ENCODE data around the gene TCP10L. TPM values are rescaled to one million over a fixed set of nuclear protein-coding genes. Genes with fewer than 3 reads are reported as not detected.
A peak's percentile ranks its signal among the peaks of the same experiment; 100 is the strongest.

The TCP10L gene
- total and polyA plus RNA-seq, 5 experiments from 2014 or later = 0.33 to 0.91 (median 0.38) TPM; not detected in 1

DNA sequence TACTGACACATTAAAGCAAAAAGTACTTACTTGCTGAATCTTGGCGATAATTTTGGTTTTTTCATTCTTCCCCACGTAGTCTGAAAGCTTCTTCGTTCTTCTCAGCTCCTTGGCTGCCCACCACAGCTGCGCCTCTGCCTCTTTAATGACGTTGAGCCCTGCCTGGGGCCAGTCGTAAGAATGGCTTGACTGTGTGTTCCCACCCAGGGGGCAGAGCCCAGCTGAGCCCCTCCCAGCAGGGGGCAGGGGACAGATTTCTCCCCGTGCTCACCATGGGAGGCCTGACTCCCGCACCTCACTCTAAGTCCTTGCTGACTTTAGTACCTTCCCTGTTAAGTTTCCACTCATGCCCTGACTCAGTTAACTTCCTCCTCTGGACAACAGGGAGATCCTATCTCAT is 17.8 kb upstream of the TCP10L start:
- no peaks in the 10 kb centered on the region for H3K9me3 Mint-ChIP-seq
- no peak overlapping the region for H3K4me3 Mint-ChIP-seq
- H3K4me1 Mint-ChIP-seq = peaks cover 0 to 11% (median 7%) of the 10 kb centered on the region in 4 donors
- DNase-seq = no peak
- POLR2A ChIA-PET = no interaction called here
- H3K27ac Mint-ChIP-seq = no peak overlapping the region
- H3K36me3 Mint-ChIP-seq = peaks cover 9 to 87% (median 29%) of the 10 kb centered on the region in 3 donors
- no peaks in the 10 kb centered on the region for H3K27me3 Mint-ChIP-seq
- no peak for ATAC-seq

DNA sequence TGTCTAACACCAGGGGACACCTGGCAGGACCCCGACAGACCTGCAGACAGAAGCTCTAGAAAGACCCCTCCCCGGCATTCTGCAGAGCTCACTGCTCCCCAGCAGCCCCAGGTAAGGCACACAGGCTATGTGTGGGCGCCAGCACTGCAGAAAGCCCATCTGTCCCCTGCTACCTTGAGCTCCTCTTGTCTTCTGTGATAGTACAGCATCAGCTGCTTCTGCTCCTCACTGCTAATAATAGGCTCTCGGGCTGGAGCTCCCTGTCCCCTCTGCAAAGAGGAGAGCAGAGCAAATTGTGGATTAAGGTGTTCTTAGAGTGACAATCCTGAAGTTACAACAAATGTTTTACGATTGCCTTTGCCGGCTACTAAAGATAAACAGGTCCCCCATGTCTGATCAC is 16.8 kb upstream of the TCP10L start:
- H3K9me3 Mint-ChIP-seq = no peaks in the 10 kb centered on the region
- no peaks in the 10 kb centered on the region for H3K27me3 Mint-ChIP-seq
- H3K27ac Mint-ChIP-seq = no peak overlapping the region
- POLR2A ChIA-PET = no interaction called here
- H3K36me3 Mint-ChIP-seq = peaks cover 9 to 78% (median 29%) of the 10 kb centered on the region in 3 donors
- ATAC-seq (no peak), DNase-seq (no peak)
- H3K4me3 Mint-ChIP-seq = no peak overlapping the region
- peaks cover 0 to 11% (median 7%) of the 10 kb centered on the region in 4 donors for H3K4me1 Mint-ChIP-seq

DNA sequence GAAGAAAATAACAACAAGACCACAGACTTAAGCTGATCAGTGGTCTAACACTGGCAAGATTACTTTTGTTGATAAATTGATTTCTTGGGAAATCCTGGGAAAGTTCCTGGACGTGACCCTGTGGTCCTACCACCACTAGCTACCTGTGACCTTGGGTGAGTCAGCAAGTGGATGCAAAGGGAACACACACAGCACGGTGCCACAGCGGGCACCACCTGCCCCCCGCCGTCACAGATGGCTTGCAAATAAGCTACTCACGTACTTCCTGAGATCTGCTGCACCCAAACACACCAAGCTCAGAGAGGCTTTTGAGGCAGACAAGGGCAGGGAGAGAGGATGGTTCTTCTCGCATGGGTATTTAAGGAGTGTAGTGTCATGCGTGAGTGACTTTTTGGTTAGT is 14.2 kb upstream of the TCP10L start:
- Mint-ChIP-seq H3K4me1 (peaks cover 0 to 3% (median 1%) of the 10 kb centered on the region in 4 donors), H3K9me3 (no peaks in the 10 kb centered on the region), H3K4me3 (no peak overlapping the region), H3K27ac (peak overlapping the region in 1 of 10 donors; percentile 12), H3K27me3 (no peaks in the 10 kb centered on the region), H3K36me3 (peaks cover 0 to 58% (median 13%) of the 10 kb centered on the region in 3 donors)
- DNase-seq (no peak), ATAC-seq (no peak)
- POLR2A ChIA-PET = no interaction called here

DNA sequence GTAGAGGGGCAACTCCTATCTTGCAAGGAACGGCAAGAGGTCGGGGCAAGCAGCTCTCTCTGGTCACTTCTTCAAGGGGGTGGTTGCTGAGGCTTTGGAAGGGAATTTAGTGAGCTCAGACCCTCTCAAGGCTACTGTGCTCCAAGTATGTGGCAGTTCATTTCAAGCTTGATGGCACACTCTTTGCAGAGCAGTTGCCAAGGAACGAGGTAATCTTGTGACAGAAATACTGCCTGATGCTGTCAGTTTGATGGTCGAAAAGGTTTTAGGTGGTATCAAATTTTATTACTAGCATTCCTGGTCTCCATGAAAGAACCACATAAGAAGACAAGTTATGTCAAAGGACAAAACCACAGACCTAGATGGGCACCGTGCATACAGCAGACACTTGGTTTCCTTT is 13.8 kb upstream of the TCP10L start:
- Mint-ChIP-seq H3K4me3 (no peak overlapping the region), H3K27ac (no peak overlapping the region), H3K36me3 (peaks cover 0 to 54% (median 9%) of the 10 kb centered on the region in 3 donors), H3K4me1 (peaks cover 0 to 3% (median 1%) of the 10 kb centered on the region in 4 donors), H3K9me3 (no peaks in the 10 kb centered on the region), H3K27me3 (no peaks in the 10 kb centered on the region)
- DNase-seq = no peak
- POLR2A ChIA-PET = no interaction called here
- no peak for ATAC-seq

DNA sequence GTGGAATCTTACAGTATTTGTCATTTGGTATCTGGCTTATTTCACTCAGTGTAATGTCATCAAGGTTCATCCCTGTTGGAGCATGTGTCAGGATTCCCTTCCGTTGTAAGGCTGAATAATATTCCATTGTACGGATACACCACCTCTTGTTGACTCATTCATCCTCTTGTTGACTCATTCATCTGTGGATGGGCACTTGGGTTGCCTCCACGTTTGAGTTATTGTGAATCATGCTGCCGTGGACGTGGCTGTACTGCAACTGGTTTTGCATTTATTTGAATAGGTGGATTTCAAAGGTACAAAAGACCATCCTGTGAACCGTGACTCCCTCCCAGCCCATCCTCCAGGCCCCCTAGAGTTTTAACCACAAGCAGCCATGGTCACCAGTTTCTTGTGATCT is 11.9 kb upstream of the TCP10L start:
- ATAC-seq = no peak
- POLR2A ChIA-PET = no interaction called here
- Mint-ChIP-seq H3K36me3 (peaks cover 0 to 35% (median 0%) of the 10 kb centered on the region in 3 donors), H3K9me3 (no peaks in the 10 kb centered on the region), H3K27ac (peak overlapping the region in 7 of 10 donors; percentile 2 to 91 (median 13)), H3K4me3 (no peak overlapping the region), H3K27me3 (no peaks in the 10 kb centered on the region), H3K4me1 (peaks cover 0 to 1% (median 0%) of the 10 kb centered on the region in 4 donors)
- no peak for DNase-seq

DNA sequence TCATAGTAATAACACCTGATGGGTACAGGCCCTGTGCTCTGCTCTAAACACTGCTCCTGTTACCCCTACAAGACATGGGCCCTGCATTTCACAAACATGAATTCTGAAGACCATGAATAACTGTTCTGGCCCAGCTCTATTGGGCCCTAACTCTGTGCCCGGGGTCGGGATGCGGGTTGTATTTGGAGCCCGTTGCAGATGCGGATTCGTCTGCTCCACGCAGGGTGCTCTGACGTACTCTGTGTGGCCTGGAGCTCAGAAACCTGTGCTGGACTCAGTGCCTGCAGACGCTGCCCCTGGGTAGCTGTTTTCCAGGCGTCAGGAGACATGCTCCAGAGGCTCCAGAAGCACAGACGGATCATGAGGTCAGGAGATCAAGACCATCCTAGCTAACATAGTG is 10.1 kb upstream of the TCP10L start:
- Mint-ChIP-seq H3K36me3 (peaks cover 0 to 24% (median 0%) of the 10 kb centered on the region in 3 donors), H3K9me3 (no peaks in the 10 kb centered on the region), H3K27ac (peak overlapping the region in 1 of 10 donors; percentile 63), H3K4me3 (no peak overlapping the region), H3K4me1 (no peaks in the 10 kb centered on the region), H3K27me3 (no peaks in the 10 kb centered on the region)
- POLR2A ChIA-PET = no interaction called here
- DNase-seq = no peak
- ATAC-seq = no peak

DNA sequence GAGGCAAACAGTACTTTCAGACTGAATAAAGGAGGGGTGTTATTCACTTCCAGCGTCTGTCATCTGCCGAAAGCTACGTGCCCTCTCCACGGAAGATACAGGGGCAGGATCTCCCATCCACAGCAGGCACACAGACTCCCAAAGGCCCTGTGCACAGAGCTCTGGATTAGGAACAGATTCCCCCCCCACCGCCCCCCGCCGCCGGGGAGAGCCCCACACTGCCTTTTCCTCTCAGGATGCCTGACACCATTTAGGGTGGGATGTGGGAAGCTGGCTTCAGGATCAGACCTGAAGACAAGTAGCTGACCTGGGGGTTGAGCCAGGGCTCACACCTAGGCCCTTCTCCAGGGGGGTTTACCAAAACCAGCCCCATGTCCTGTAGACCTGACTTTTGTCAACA is 8.4 kb upstream of the TCP10L start:
- POLR2A ChIA-PET = no interaction called here
- Mint-ChIP-seq H3K4me1 (no peaks in the 10 kb centered on the region), H3K9me3 (no peaks in the 10 kb centered on the region), H3K27ac (no peak overlapping the region), H3K36me3 (peaks cover 0 to 11% (median 0%) of the 10 kb centered on the region in 3 donors), H3K4me3 (no peak overlapping the region), H3K27me3 (no peaks in the 10 kb centered on the region)
- DNase-seq (no peak), ATAC-seq (no peak)

DNA sequence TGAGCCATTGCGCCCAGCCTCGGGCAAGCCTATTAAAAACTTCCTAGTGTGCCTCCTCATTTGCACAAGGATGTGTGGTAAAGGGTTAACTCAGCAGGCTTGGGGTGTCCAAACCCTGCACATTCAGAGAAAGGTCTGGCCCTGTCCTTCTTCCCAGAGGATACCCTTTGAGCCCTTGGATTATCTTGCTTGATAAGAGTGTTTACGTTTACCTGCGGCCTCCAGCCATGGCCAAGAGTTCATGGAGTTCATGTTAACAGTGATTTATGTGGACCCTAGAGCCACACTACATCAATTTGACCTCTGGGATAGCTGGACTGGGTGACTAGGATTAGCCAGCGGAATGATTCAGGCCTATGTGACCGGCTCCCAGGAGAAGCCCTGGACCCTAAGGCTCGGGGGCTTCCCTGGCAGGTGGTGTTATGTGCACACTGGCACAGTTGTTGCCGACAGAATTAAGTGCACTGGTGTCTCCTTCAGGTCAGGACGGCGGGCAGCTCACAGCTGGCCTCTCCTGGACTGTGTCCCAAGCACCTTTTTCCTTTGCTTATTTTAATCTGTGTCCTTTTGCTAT is 7.7 kb upstream of the TCP10L start:
- ATAC-seq (no peak), DNase-seq (no peak)
- Mint-ChIP-seq H3K36me3 (peaks cover 0 to 6% (median 0%) of the 10 kb centered on the region in 3 donors), H3K27ac (peak overlapping the region in 1 of 10 donors; percentile 34), H3K9me3 (no peaks in the 10 kb centered on the region), H3K27me3 (no peaks in the 10 kb centered on the region), H3K4me3 (no peak overlapping the region), H3K4me1 (no peaks in the 10 kb centered on the region)
- POLR2A ChIA-PET = no interaction called here

DNA sequence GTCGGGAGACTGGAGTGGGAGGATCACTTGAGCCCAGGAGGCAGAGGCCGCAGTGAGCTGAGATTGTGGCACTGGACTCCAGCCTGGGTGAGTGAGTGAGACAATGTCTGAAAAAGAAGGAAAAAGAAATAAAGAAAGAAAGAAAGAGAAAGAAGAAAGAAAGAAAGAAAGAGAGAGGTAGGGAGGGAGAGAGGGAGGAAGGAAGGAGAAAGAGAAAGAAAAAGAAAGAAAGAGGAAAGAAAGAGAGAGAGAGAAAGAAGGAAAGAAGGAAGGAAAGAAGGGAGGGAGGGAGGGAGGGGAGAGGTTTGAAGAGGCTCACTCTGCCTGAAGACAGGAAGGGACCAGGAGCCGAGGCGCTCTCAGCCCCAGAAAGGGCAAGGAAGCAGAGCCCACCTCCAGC is 4.8 kb upstream of the TCP10L start:
- Mint-ChIP-seq H3K4me3 (no peak overlapping the region), H3K4me1 (no peaks in the 10 kb centered on the region), H3K27me3 (no peaks in the 10 kb centered on the region), H3K36me3 (no peaks in the 10 kb centered on the region), H3K27ac (peak overlapping the region in 2 of 10 donors; percentile 15 to 56), H3K9me3 (no peaks in the 10 kb centered on the region)
- no peak for ATAC-seq
- POLR2A ChIA-PET = no interaction called here
- DNase-seq = no peak

DNA sequence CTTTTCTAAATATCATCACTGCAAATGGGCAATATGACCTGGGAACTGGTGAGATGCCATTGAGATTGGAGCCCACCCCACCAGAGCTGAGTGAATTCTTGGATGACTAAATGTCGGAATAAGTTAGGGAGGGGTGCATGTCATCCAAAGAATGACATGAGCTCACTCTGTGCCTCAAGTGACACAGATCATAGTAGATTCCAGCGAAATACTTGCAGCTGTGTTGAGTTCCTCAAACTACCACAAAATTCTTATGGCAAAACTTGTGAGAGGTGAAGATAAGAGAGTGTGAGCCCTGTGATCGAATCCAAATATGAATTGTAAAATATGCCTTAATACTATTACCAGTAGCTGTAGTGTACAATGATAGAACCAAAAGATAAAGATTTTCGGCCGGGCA is 2.3 kb upstream of the TCP10L start:
- POLR2A ChIA-PET = no interaction called here
- no peak for DNase-seq
- no peaks in the 10 kb centered on the region for H3K4me1 Mint-ChIP-seq
- H3K27ac Mint-ChIP-seq = no peak overlapping the region
- peaks cover 0 to 3% (median 0%) of the 10 kb centered on the region in 5 donors for H3K27me3 Mint-ChIP-seq
- no peak overlapping the region for H3K4me3 Mint-ChIP-seq
- H3K36me3 Mint-ChIP-seq = no peaks in the 10 kb centered on the region
- no peaks in the 10 kb centered on the region for H3K9me3 Mint-ChIP-seq
- no peak for ATAC-seq

DNA sequence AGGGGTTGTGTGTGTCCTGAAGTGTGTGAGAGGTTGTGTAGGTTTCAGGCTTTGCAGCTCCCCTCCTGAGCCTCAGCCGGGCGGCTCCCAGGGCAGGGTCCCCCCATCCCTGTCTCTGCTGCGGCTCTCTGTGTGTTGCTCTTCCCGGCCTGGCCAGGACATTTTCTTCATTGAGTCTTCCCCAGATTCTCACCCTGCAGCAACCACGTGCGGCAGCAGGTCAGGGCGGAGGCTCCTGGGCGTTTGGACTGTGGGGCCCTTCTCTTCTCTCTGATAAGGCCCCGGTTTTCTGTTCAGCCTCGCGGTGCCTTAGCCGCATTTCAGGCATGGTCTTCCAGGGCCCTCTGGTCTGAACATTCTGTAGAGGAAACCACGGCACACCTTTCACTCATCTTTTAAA is 1.8 kb upstream of the TCP10L start:
- H3K4me1 Mint-ChIP-seq = no peaks in the 10 kb centered on the region
- H3K4me3 Mint-ChIP-seq = no peak overlapping the region
- DNase-seq (no peak), ATAC-seq (no peak)
- H3K27ac Mint-ChIP-seq = no peak overlapping the region
- peaks cover 0 to 3% (median 0%) of the 10 kb centered on the region in 5 donors for H3K27me3 Mint-ChIP-seq
- H3K36me3 Mint-ChIP-seq = no peaks in the 10 kb centered on the region
- POLR2A ChIA-PET = no interaction called here
- H3K9me3 Mint-ChIP-seq = no peaks in the 10 kb centered on the region

DNA sequence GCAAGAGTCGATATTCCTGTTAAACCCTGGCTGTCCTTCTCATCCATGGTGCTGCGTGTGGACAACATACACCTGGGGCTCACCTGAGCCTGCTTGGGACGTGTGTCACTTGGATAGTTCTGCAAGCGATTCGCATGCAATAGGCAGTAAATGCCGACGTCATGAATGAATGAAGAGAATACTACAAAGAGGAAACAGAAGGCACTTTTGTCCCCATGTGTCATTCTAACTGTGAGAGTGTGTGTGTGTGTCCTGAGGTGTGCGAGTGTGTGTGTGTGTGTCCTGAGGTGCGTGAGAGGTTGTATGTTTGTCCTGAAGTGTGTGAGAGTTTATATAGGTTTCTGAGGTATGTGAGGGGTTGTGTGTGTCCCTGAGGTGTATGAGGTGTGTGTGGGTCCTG is 647 bp upstream of the TCP10L start:
- H3K4me3 Mint-ChIP-seq = no peak overlapping the region
- peaks cover 0 to 3% (median 0%) of the 10 kb centered on the region in 5 donors for H3K27me3 Mint-ChIP-seq
- H3K27ac Mint-ChIP-seq = no peak overlapping the region
- no peaks in the 10 kb centered on the region for H3K36me3 Mint-ChIP-seq
- H3K9me3 Mint-ChIP-seq = no peaks in the 10 kb centered on the region
- H3K4me1 Mint-ChIP-seq = no peaks in the 10 kb centered on the region
- DNase-seq (no peak), ATAC-seq (no peak)
- POLR2A ChIA-PET = no interaction called here

DNA sequence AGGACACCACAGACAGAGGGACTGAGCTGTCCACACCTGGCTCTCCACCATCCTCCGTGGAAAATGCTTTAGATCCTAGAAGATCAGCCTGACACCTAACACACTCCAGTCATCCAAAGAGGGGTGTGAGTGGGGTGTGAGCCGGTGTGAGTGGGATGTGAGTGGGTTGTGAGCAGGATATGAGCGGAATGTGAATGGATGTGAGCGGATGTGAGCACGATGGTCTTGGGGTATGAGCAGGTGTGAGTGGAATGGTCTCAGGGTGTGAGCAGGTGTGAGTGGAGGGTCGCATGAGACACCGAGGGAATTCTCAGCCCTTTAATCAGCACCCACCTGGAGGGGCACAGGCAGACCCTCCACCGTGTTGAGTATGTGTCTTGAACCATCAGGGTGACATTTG is 851 bp downstream of the TCP10L start:
- Mint-ChIP-seq H3K27ac (no peak overlapping the region), H3K36me3 (no peaks in the 10 kb centered on the region), H3K4me1 (no peaks in the 10 kb centered on the region), H3K4me3 (no peak overlapping the region), H3K27me3 (peaks cover 0 to 5% (median 2%) of the 10 kb centered on the region in 5 donors), H3K9me3 (no peaks in the 10 kb centered on the region)
- no peak for ATAC-seq
- POLR2A ChIA-PET = no interaction called here
- no peak for DNase-seq

DNA sequence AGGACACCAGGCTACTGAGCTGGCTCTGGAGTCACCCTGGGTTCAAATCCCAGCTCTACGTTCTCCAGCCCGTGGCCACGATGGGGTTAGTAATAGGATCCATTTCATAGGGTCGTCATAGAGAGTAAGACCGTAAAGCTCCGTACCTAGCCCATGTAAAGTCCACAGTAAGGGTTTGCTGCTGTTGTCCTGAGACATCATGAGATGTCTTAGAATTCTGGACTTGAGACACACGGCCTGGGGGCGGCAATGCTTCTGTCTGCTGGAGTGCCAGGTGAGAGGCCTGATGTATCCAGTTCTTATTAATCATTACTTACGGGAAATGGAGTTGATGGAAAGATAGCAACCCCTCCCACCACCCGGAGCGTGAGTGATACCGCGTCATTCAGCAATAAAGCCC is 3.6 kb downstream of the TCP10L start:
- no peaks in the 10 kb centered on the region for H3K36me3 Mint-ChIP-seq
- no peak overlapping the region for H3K27ac Mint-ChIP-seq
- ATAC-seq (no peak), DNase-seq (no peak)
- H3K4me1 Mint-ChIP-seq = peaks cover 0 to 6% (median 0%) of the 10 kb centered on the region in 4 donors
- H3K27me3 Mint-ChIP-seq = peaks cover 0 to 5% (median 2%) of the 10 kb centered on the region in 5 donors
- no peak overlapping the region for H3K4me3 Mint-ChIP-seq
- POLR2A ChIA-PET = no interaction called here
- no peaks in the 10 kb centered on the region for H3K9me3 Mint-ChIP-seq

Measured in naive thymus-derived CD8-positive, alpha-beta T cell (primary cell).